ENCODE measurements around the gene KRTAP5-4.
"Not testable (repeated sequence)": the region's sequence is repeated elsewhere in the genome, so short reads cannot be mapped to it uniquely, and the experiment has no call there.

KRTAP5-4 gene, protein sequence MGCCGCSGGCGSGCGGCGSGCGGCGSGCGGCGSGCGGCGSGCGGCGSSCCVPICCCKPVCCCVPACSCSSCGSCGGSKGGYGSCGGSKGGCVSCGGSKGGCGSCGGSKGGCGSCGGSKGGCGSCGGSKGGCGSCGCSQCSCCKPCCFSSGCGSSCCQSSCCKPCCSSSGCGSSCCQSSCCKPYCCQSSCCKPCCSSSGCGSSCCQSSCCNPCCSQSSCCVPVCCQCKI

DNA sequence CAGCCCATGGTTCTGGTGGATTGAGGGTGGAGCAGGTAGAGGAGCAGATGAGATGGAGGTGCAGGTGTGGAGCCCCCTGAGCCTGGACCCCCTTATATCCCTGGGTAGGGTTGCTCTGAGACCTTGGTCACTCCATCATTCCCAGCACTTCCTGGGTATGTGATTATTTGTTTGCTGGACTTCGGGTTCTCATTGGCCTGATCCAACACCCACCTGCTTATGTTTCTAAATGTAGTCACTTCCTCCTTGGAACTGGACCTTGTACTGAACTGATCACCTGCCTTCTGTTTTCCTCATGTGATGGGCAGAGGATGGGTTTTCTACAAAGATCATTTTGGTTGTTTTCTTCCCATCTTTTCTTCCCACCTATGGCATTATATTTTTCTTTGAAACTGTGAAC is at the start of gene KRTAP5-4:
TSS of gene KRTAP5-4 (minus strand) at position 53 of the 400 bp plus-strand sequence. CDS start at position 8, 45 bp downstream.
- no peak for DNase-seq (ENCODE audit: low read depth in 2 of 2, low spot score in 1 of 2)

DNA sequence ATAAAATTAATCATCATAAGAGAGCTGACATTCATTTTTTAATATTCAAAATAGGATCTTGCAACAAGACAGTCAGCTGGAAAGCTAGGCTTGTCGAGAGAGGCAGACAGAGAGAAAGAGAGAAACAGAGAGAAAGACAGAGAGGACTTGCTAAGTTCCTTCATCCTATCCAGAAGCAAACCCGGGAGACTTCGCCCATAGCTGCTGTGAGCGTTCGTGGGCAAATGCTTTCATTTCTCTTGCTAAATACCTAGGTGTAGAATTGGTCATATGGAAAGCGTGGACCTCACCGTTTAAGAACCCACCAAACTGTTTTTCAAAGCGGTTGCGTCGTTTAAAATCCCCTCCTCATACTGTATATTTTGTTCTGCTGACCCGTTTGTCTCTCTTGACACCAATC is 49.7 kb upstream of the KRTAP5-4 start:
- no peak for DNase-seq (ENCODE audit: low read depth in 2 of 2, low spot score in 1 of 2)

DNA sequence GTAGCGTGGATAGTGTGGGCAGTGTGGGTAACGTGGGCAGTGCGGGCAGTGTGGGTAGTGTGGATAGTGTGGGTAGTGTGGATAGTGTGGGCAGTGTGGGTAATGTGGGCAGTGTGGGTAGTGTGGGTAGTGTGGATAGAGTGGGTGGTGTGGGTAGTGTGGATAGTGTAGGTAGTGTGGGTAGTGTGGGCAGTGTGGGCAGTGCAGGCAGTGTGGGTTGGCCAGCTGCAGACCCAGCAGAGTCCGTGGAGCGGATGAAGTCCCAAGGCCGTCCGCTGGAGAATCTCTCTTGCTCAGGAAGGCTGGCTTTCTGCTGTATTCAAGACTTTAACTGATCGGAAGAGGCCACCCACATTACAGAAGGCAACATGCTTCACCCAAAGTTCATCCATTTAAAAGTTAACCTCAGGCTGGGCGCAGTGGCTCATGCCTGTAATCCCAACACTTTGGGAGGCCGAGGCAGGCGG is 49.0 kb upstream of the KRTAP5-4 start:
- no peak for DNase-seq (ENCODE audit: low read depth in 2 of 2, low spot score in 1 of 2)

DNA sequence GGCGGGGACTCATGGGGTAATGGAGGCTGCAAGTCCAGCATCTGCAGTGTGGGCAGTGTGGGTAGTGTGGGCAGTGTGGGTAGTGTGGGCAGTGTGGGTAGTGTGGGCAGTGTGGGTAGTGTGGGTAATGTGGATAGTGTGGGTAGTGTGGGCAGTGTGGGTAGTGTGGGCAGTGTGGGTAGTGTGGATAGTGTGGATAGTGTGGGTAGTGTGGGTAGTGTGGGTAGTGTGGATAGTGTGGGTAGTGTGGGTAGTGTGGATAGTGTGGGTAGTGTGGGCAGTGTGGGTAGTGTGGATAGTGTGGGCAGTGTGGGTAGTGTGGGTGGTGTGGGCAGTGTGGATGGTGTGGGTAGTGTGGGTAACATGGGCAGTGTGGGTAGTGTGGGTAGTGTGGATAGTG is 48.5 kb upstream of the KRTAP5-4 start:
- DNase-seq (ENCODE audit: low read depth in 2 of 2, low spot score in 1 of 2): not testable (repeated sequence)

DNA sequence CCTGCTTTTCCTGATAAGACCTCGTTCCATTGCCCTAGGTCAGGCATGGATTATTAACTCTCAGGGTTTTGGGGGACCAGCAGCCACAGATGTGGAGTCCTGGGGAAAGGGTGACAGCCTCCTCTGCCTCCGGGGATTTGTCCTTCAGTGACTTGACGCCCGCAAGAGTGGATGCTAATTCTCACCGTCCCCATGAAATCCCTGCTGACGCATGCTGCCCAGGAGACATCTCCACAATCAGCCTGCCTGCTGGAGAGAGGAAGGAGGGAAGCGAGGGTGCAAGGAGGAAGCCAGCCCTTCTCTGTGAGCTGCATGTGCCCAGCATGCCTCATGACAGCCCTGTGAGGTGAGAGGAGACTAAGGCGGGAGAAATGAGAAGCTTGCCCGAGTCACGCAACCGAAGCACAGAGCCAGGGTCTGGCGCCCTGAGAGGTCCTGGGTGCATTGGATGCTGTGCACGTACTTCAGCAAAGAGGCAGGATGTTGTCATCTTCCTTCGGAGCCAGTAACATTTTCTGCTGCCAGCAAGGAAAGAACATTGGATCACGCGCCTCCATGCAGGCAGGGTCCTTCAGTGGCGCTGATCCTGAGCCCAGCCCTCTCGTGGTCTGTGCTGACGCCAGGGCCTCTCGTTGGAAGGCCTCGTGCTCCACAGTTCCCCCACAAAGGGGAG is 47.7 kb upstream of the KRTAP5-4 start:
- DNase-seq (ENCODE audit: low read depth in 2 of 2, low spot score in 1 of 2): no peak

DNA sequence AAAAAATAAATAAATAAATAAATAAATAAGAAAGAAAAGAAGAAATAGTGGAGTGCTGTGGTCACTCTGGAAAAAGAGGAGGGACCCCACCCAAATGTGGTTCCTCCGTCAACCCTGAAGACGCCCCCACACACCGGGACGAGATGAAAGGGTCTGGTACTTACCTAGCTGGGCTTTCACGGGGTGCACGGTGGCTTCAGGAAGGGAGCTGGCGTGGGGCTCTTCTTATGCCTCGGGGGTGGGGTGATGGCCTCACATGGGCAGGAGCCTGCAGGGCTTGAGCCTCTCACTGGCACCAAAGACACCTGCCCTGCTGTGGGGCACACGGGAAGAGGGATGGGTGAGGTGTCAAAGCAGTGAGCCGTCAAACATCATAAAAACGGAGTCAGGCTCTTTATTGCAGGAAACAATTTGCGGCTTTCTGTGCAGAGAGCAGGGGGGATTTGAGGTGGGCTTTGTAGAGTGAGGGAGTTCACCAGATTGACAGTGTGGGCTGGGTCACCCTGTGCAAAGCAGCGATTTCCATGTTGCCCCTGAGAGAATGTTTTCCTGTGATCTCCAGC is 47.1 kb upstream of the KRTAP5-4 start:
- no peak for DNase-seq (ENCODE audit: low read depth in 2 of 2, low spot score in 1 of 2)

DNA sequence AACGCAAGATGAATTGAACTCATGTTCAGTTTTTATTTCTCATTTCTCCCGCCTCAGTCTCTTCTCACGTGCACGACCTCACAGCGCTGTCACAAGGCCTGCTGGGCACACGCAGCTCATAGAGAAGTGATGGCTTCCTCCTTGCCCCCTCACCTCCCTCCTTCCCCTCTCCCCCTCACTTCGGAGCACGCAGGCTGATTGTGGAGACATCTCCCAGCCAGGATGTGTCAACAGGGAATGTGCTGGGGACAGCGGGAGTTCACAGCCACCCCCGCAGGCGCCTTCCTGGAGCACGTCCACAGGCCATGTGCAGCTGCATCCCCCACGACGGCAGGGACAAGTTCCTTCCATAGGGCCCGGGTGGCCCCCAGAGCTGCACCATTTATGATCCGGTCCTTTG is 46.0 kb upstream of the KRTAP5-4 start:
- no peak for DNase-seq (ENCODE audit: low read depth in 2 of 2, low spot score in 1 of 2)

DNA sequence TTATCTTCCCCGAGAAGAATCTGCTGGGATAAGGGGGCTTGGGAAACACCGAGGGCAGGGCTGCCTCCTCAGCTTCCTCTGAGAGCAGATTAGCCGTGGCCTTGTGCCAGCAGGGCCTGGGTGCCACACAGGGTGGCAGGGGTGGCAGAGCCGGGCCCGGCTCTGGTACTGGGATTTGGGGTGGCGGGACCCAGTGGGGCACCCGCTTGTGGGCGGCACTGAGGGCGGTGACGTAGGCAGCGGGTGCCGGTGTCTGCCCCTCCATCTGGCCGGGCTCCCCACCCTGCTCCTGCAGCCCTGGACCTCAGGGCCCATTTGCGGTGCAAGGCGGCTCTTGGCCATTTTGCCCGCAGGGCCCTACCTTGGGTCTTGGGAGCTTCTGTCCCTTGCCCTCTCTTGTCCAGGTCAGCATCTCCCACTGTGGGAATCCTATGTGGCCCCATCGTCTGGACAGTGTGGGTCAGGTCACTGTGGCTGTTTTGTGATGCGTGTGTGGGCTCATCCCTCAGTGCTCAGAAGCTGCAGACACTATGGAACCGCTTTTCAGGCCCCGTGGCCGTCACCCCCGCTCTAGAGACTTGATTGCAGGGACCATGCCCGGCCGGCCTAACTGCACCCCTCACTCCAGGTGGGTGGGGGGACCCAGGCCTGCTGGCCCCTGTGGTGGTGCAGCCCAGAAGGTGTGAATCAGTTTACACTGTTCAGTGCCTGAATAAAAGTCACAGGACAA is 45.3 kb upstream of the KRTAP5-4 start:
- no peak for DNase-seq (ENCODE audit: low read depth in 2 of 2, low spot score in 1 of 2)

DNA sequence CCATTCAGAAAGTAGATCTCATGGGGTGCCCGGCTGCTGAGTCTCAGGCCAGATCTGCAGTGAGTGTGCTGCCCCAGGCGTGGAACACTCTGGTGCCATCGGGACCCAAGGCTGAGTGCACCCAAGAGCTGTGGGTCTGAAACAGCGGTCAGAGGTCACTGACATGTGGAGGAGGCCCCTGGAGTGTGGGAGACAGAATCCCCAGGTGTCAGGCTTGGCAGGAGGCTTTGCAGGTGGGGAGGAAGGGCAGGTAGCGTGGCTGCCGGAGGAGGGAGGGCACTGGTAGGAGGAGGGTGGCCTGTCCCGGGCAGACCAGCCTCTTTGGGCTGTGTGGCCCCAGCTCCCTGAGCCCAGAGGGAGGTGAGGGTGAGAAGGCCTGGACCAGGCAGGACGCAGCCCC is 43.4 kb upstream of the KRTAP5-4 start:
- DNase-seq (ENCODE audit: low read depth in 2 of 2, low spot score in 1 of 2): no peak

DNA sequence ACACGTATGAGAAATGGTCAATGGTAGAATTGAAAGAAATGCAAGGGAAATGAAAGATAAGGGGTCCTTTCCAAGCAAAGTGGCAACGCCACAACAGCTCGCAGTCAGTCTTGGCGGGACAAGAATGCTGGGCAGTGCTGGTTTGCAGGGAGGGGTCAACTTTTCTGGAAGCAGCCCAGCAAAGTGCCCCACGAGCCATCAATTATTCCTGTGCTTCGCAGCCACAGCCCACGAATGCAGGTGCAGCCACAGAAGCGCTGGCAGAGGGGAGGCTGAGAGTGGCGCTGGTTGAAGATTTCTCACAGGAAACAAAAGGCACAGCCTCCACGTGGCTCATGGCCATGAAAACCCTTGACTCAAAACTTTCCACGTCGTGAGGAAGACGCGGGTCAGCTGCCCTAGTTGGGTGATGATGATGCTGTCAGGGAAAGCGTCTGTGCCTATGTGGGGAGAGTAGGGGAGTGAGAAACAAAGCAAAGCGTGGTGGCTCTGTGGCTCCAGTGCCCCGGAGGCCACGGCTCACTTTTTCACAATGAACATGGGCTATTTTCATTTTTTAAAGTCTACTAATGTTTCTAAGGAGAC is 40.9 kb upstream of the KRTAP5-4 start:
- DNase-seq (ENCODE audit: low read depth in 2 of 2, low spot score in 1 of 2): not testable (repeated sequence)

DNA sequence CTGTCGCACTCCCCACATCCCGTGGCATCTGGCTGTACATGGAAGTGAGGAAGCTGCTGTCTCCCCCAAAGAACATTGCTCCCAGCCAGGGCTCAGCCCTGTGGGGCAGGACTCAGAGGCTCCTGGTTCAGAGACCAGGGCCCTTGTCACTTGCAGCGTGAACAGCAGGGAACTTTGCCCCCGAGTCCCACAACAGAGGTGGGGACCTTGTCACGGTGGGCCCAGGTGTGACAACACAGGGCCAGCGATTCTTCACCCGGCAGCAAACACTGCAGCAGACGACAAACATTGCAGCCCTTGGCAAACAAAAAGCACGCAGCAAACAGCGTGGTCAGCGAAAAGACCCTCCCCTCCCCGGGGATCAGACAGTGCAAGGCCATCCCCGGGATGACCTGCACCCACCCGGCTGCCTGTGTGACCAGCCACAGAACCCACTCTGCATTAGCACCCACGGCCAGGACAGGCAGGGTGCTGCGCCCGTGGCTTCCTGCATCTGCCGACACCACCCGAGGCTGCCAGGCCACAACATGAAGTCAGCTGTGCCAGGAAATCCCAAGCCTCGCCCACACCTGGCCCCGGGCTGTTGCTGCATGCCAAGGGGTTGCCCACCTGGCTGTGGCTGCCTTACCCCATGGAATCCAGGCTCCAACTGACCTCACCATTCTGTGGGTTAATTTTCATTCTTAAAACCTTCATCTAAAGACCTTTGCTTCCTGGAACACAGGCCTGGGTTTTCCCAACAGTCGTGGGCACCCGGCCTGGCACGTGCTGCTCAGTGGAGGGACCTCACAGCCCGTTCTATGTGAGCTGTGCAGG is 39.7 kb upstream of the KRTAP5-4 start:
- not testable (repeated sequence) for DNase-seq (ENCODE audit: low read depth in 2 of 2, low spot score in 1 of 2)

DNA sequence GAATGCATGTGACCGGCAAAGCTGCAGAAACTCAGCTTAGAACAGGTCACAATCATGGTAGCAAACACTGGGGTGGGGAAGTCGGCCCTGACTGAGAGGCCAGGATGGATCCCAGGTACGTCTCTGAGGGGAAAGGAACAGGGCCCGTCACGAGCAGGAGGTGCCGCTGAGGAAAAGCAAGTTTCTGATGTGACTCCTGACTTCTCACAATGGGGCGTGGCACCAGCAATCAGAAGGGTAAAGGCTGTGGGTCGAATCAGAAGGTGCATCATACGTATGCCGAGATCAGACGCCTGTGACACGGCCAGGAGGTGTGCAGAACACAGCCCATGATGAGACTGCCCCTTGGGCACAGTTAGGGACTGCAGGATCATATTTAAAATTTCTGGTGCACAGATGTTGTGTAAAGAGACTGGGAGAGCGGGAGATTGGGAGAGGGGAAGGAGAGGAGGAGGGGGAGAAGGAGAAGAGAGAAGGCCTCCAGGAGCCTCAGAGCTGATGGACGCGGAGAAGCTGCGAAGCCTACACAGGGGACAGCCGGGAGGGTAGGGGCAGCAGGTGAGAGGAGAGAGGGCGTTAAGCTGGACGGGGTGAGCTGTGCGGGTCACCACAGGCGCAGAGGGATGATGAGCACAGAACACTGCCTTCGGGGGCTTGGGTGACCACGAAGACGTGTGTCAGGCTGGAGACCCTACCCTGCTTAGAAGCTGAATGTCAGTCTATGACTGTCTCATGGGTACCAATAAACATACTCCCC is 38.4 kb upstream of the KRTAP5-4 start:
- no peak for DNase-seq (ENCODE audit: low read depth in 2 of 2, low spot score in 1 of 2)

DNA sequence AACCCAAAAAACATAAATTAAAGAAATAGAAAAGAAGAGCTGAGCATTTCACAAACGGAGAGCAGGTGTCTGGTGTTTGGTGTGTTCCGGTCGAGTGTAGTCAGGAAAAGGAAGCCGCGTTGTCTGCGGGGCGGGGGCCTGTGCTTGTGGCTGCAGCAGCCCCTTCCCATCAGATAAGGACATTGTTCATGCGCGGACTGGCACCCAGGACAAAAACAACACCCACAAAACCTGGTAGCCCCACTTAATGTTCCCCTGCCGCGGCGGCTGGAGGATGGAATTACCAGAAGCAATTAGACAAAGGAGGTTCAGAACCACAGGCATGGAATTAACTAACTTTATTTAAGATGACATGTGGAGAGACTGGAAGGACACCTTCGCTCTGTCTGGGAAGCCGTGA is 37.6 kb upstream of the KRTAP5-4 start:
- DNase-seq (ENCODE audit: low read depth in 2 of 2, low spot score in 1 of 2): no peak

DNA sequence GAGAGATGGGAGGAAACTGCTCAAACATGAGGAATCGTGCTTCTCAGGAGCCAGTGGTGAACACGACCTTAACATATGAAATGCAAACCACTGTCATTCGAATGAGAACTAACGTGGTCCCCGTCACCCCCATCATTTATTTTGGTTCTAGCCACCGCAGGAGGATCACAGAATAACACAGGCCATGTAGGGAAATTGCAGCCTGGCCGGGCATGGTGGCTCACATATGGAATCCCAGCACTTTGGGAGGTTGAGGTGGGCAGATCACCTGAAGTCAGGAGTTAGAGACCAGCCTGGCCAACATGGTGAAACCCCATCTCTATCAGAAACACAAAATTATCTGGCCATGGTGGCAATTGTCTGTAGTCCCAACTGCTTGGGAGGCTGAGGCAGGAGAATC is 34.7 kb upstream of the KRTAP5-4 start:
- DNase-seq (ENCODE audit: low read depth in 2 of 2, low spot score in 1 of 2): no peak

DNA sequence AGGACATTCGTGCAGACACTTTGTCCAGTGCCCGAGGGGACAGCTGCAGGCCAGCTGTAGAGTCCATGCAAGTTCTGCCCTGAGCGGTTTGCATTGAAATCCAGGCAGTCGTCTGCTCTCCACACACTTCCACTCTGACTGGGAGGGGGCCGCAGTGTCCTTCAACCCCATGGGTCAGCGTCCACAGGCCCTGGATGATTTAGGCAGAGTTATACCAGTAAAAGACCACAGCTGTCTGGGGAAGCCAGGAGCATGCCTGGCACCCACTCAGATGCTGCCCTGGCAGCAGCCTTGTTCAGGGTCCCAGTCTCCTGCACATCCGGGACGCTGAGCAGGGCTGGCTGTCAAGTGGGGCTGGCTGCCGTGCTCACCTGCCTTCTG is 34.1 kb upstream of the KRTAP5-4 start:
- DNase-seq (ENCODE audit: low read depth in 2 of 2, low spot score in 1 of 2): no peak

DNA sequence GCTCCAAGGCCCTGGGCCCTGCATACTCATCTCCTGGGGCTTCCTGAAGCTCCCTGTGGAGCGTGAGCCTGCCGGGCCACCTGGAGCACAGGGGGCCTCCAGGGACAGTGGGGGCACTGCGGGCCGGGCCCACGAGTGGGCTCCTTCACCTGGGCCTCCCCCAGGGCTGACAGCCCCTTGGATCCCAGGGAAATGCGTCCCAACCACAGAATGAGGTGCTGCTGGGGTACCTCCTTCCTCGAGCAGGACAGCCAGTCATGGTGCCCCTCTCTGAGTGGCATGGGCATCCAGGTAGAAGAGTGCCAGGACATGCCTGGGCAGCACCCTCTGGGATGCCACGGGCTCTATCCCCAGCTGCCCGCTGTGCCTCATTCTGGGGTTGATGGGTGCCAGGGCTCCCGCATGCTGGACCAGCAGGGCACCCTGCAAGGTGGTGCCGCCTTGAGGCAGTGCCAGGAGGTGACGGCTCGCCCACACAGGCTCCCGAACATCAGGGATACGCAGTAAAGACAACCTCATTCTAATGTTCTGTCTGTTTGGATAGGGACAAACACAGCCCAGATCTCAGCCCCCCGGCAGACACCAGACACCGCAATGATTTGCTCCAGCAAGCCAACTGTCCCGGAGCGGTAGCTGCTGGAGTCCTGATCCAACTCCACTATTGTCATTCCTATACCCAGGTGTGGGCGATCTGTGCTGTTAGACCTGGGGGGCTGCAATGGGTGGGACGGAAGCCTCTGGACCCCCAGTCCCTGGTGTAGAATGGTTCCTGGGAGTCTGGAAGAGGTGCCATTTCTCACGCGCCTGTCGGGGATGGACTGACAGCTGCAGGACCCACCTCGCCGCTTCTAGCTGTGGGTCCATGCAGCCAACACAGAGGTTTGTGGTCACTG is 33.5 kb upstream of the KRTAP5-4 start:
- DNase-seq (ENCODE audit: low read depth in 2 of 2, low spot score in 1 of 2): no peak

DNA sequence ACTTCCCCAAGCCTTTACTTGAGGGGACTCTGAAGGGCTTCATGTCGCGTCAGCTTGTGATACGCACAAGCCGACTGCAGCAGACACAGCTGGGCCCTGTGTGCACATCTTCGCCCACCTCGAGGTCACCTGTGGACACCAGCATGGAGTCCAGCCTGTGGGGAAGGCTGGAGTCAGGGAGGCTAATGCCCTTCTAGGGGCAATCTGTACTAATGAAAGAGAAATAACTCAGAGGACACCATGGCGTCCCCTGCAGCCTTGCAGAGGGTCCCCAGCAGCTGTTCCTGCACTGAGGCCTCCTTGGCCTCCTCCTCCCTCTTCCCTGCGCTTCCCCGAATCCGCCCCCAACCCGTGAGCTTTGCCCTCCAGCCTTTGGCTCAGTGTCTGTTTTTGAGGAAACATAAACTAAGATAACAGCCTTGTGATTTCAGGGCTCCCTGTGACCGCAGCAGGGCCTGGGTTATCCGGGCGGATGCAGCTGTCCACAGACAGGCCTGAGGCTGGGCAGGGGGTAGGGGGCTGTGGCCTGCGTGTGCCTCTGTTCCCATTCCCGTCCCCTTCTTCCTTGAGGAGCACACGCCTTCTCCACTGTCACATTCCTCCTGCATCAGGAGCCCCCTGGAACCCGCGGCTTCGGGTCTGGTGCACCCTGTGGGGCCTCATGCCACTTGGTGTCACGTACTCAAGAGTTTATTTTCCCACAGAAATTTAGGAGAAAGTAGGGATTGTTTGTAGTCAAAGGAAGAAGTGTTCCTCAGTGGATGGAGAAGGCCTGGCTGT is 32.6 kb upstream of the KRTAP5-4 start:
- DNase-seq (ENCODE audit: low read depth in 2 of 2, low spot score in 1 of 2): no peak
